WTC11 (cell line): ENCODE results near the gene SUV39H2. TPM values are rescaled to one million over a fixed set of nuclear protein-coding genes. Genes with fewer than 3 reads are reported as not detected.

Experiments used
- total RNA-seq: library from RNA; stranded (reverse); gene quantifications from 3 replicates; pipeline ENCODE4 v1.2.3, GENCODE V29; 2021

SUV39H2 gene
- total RNA-seq, 1 experiment from 2014 or later: 41.4 TPM

Other genes starting within 250 kb of the SUV39H2 start
- 15.6 to 22.4 TPM (median 18.3 TPM) in 3 replicates for gene FAM107B, start 104.0 kb upstream of the SUV39H2 start, total RNA-seq
- 0.27 to 1.4 TPM (median 0.41 TPM) in 3 replicates for gene CDNF, start 40.8 kb upstream of the SUV39H2 start, total RNA-seq
- 26.1 to 30.1 TPM (median 27.1 TPM) in 3 replicates for gene HSPA14, start 40.6 kb upstream of the SUV39H2 start, total RNA-seq
- 13.9 to 14.6 TPM (median 14.3 TPM) in 3 replicates for gene MSANTD7, start 40.6 kb upstream of the SUV39H2 start, total RNA-seq
- gene DCLRE1C, start 75.2 kb downstream of the SUV39H2 start, total RNA-seq: 4.3 to 8.5 TPM (median 4.6 TPM) in 3 replicates
- gene MEIG1, start 80.5 kb downstream of the SUV39H2 start, total RNA-seq: not detected in 3 replicates
- gene OLAH, start 165.1 kb downstream of the SUV39H2 start, total RNA-seq: not detected in 3 replicates
- gene ACBD7, start 209.9 kb downstream of the SUV39H2 start, total RNA-seq: 10.0 to 13.9 TPM (median 12.5 TPM) in 3 replicates
- 18.5 to 20.9 TPM (median 20.1 TPM) in 3 replicates for gene RPP38, start 218.5 kb downstream of the SUV39H2 start, total RNA-seq